ENCODE data around the gene KIAA1328. TPM values are rescaled to one million over a fixed set of nuclear protein-coding genes. Genes with fewer than 3 reads are reported as not detected.
A peak's percentile ranks its signal among the peaks of the same experiment; 100 is the strongest.

Gene KIAA1328
- total RNA-seq, 4 donors from 2014 or later = 21.2 to 26.6 (median 24.8) TPM

- TF ChIP-seq CTCF (IDR thresholded peaks at IDR 0.05) = no peak
- TF ChIP-seq POLR2A (IDR thresholded peaks at IDR 0.05) = no peak
- H3K4me1 ChIP-seq = peaks cover 0 to 11% of the 10 kb centered on the region in 2 donors
- H3K27ac ChIP-seq = no peak overlapping the region
- intact Hi-C loops (cut with DNase I) = no loop called here
- H3K9me3 ChIP-seq = no peaks in the 10 kb centered on the region
- H3K36me3 ChIP-seq = no peaks in the 10 kb centered on the region
- DNase-seq = no peak
- peak overlapping the region in 1 of 3 donors; percentile 86 for H3K4me3 ChIP-seq (replicated peaks in 1 of 3)
- no peaks in the 10 kb centered on the region for H3K27me3 ChIP-seq
- WGBS, 2 donors = 50 to 56% methylated on average over 1 of the region's 1 CpG
Measured at GRCh38 chr18:36830158-36830495, 1.2 kb downstream of the KIAA1328 start.

- H3K27ac ChIP-seq = no peak overlapping the region
- H3K4me1 ChIP-seq = peaks cover 0 to 11% of the 10 kb centered on the region in 2 donors
- H3K27me3 ChIP-seq = no peaks in the 10 kb centered on the region
- no peak overlapping the region for H3K4me3 ChIP-seq (replicated peaks in 1 of 3)
- DNase-seq = no peak
- no peaks in the 10 kb centered on the region for H3K36me3 ChIP-seq
- TF ChIP-seq CTCF (IDR thresholded peaks at IDR 0.05) (no peak), POLR2A (IDR thresholded peaks at IDR 0.05) (no peak)
- no peaks in the 10 kb centered on the region for H3K9me3 ChIP-seq
- intact Hi-C loops (cut with DNase I) = no loop called here
- WGBS, 2 donors = 53 to 61% methylated on average over 1 of the region's 1 CpG
Measured at GRCh38 chr18:36831139-36831538, 2.2 kb downstream of the KIAA1328 start.

GRCh38 chr18:36833120-36833519, 4.2 kb downstream of the KIAA1328 start:
- no peak for DNase-seq
- Histone ChIP-seq H3K9me3 (no peaks in the 10 kb centered on the region), H3K4me1 (no peaks in the 10 kb centered on the region), H3K27ac (no peak overlapping the region), H3K4me3 (replicated peaks in 1 of 3) (no peak overlapping the region), H3K36me3 (no peaks in the 10 kb centered on the region), H3K27me3 (no peaks in the 10 kb centered on the region)
- intact Hi-C loops (cut with DNase I) = no loop called here
- TF ChIP-seq POLR2A (IDR thresholded peaks at IDR 0.05) = no peak
- TF ChIP-seq CTCF (IDR thresholded peaks at IDR 0.05) = no peak
- WGBS, 2 donors = 97 to 98% methylated on average over 2 of the region's 2 CpGs

- Histone ChIP-seq H3K36me3 (no peaks in the 10 kb centered on the region), H3K4me3 (replicated peaks in 1 of 3) (no peak overlapping the region), H3K9me3 (no peaks in the 10 kb centered on the region), H3K27me3 (no peaks in the 10 kb centered on the region), H3K4me1 (no peaks in the 10 kb centered on the region), H3K27ac (no peak overlapping the region)
- 96 to 97% methylated on average over 1 of the region's 1 CpG for WGBS, 2 donors
- no peak for DNase-seq
- no peak for TF ChIP-seq POLR2A (IDR thresholded peaks at IDR 0.05)
- intact Hi-C loops (cut with DNase I) = no loop called here
Measured at GRCh38 chr18:36835927-36836326, 7.0 kb downstream of the KIAA1328 start.

- H3K4me1 ChIP-seq = peaks cover 0 to 9% of the 10 kb centered on the region in 2 donors
- H3K27ac ChIP-seq = no peak overlapping the region
- H3K4me3 ChIP-seq (replicated peaks in 1 of 3) = no peak overlapping the region
- DNase-seq = no peak
- intact Hi-C loops (cut with DNase I) = no loop called here
- no peaks in the 10 kb centered on the region for H3K27me3 ChIP-seq
- H3K9me3 ChIP-seq = no peaks in the 10 kb centered on the region
- WGBS, 2 donors = 94 to 98% methylated on average over 4 of the region's 4 CpGs
- no peaks in the 10 kb centered on the region for H3K36me3 ChIP-seq
- TF ChIP-seq CTCF (IDR thresholded peaks at IDR 0.05) (no peak), POLR2A (IDR thresholded peaks at IDR 0.05) (no peak)
Measured at GRCh38 chr18:36839835-36840234, 10.9 kb downstream of the KIAA1328 start.

GRCh38 chr18:36843199-36843598, 14.3 kb downstream of the KIAA1328 start:
- intact Hi-C loops (cut with DNase I) = no loop called here
- Histone ChIP-seq H3K4me1 (peaks cover 0 to 9% of the 10 kb centered on the region in 2 donors), H3K4me3 (replicated peaks in 1 of 3) (no peak overlapping the region), H3K27ac (no peak overlapping the region), H3K9me3 (no peaks in the 10 kb centered on the region), H3K36me3 (no peaks in the 10 kb centered on the region), H3K27me3 (no peaks in the 10 kb centered on the region)
- TF ChIP-seq CTCF (IDR thresholded peaks at IDR 0.05) (no peak), POLR2A (IDR thresholded peaks at IDR 0.05) (no peak)
- no peak for DNase-seq
- WGBS, 2 donors = 70 to 80% methylated on average over 5 of the region's 5 CpGs
